Breast epithelium (tissue), 4 donors: ENCODE results near the gene RPS21. TPM values are rescaled to one million over a fixed set of nuclear protein-coding genes. Genes with fewer than 3 reads are reported as not detected.
A peak's percentile ranks its signal among the peaks of the same experiment; 100 is the strongest.

Experiments
- DNase-seq, 2 donors: peaks; one replicate each; pipeline ENCODE4 v3.0.0-alpha.2; 2019; ENCODE audit warnings: low spot score in 2 of 2
- H3K27ac ChIP-seq, 2 donors: fragments of 200-600 bp; sonication (generic) in 1 of 2; one replicate each; pipeline ENCODE4 v1.5.1; 2016 to 2019; ENCODE audit warnings: mild to moderate bottlenecking in 1 of 2
- H3K27me3 ChIP-seq, 2 donors: fragments of 200-600 bp; sonication (generic) in 1 of 2; one replicate each; pipeline versions ENCODE4 v1.5.1 to v1.6.0; 2017 to 2019; ENCODE audit warnings: control low read depth in 1 of 2, mild to moderate bottlenecking in 1 of 2
- H3K36me3 ChIP-seq: fragments of 200-600 bp; one replicate; pipeline ENCODE4 v1.5.1; 2019
- H3K4me1 ChIP-seq, 2 donors: fragments of 200-600 bp; sonication (generic); one replicate each; pipeline ENCODE4 v1.5.1; 2016 to 2019; ENCODE audit warnings: control low read depth in 1 of 2
- H3K4me3 ChIP-seq, 3 donors: fragments of 200-600 bp; sonication (generic); 1 replicate in 2 of 3; 2 replicates in 1 of 3; pipeline ENCODE4 v1.5.1; 2016 to 2019; ENCODE audit warnings: mild to moderate bottlenecking in 3 of 3, moderate library complexity in 2 of 3
- H3K9me3 ChIP-seq, 2 donors: fragments of 200-600 bp; sonication (generic) in 1 of 2; one replicate each; pipeline ENCODE4 v1.5.1; 2016 to 2019; ENCODE audit warnings: control low read depth in 1 of 2
- CTCF ChIP-seq, 3 donors: fragments of 450-650 bp; IDR thresholded peaks; one replicate each; pipeline ENCODE4 v1.5.1; 2016 to 2017; ENCODE audit warnings: antibody characterized with exemption in 3 of 3, mild to moderate bottlenecking in 3 of 3, moderate library complexity in 3 of 3
- POLR2A ChIP-seq: fragments of 450-650 bp; IDR thresholded peaks from one replicate; pipeline ENCODE4 v1.6.1; 2016; ENCODE audit warnings: antibody characterized with exemption, mild to moderate bottlenecking, moderate library complexity
- POLR2AphosphoS5 ChIP-seq, 3 donors: sonication (generic); formaldehyde crosslinking; IDR thresholded peaks; one replicate each; pipeline ENCODE4 v1.6.1; 2017; ENCODE audit warnings: antibody characterized with exemption in 3 of 3
- intact Hi-C: fragments of 100-400 bp; cut with DNase I; formaldehyde crosslinking; loops from one replicate; pipeline ENCODE4 v1.15.1; 2023; ENCODE audit warnings: low total_unique reads
- total RNA-seq, 3 donors: library from RNA; depleted of rRNA; stranded (reverse); fragments of >200 nt; gene quantifications; one replicate each; pipeline ENCODE4 v1.1.0, GENCODE V29; 2016

The RPS21 gene
- total RNA-seq, 3 donors from 2014 or later: 1,723 to 3,116 (median 2,974) TPM

GRCh38 chr20:62409086-62409853 is 22.4 kb downstream of the RPS21 start:
- TF ChIP-seq POLR2A: no peak
- TF ChIP-seq CTCF (IDR thresholded peaks at IDR 0.05): no peak
- no peak for TF ChIP-seq POLR2AphosphoS5 (IDR thresholded peaks at IDR 0.05)
- intact Hi-C loops: no loop called here

GRCh38 chr20:62409931-62410745 is 23.2 kb downstream of the RPS21 start:
- intact Hi-C loops: no loop called here
- H3K27me3 ChIP-seq: no peaks in the 10 kb centered on the region
- peak; percentile 61 to 80 for DNase-seq
- H3K36me3 ChIP-seq: no peaks in the 10 kb centered on the region
- no peaks in the 10 kb centered on the region for H3K9me3 ChIP-seq
- peaks cover 11 to 32% of the 10 kb centered on the region in 2 donors for H3K4me1 ChIP-seq
- H3K27ac ChIP-seq: peak overlapping the region; percentile 2 to 42
- TF ChIP-seq POLR2A (no peak), CTCF (IDR thresholded peaks at IDR 0.05) (peak; percentile 12 to 38 (median 23))
- H3K4me3 ChIP-seq: no peak overlapping the region

More at GRCh38 chr20:62409086-62409853, 22.4 kb downstream of the RPS21 start:
- Histone ChIP-seq H3K4me1 (peaks cover 11 to 32% of the 10 kb centered on the region in 2 donors), H3K27ac (peak overlapping the region in 1 of 2 donors; percentile 42), H3K27me3 (no peaks in the 10 kb centered on the region), H3K36me3 (no peaks in the 10 kb centered on the region), H3K9me3 (no peaks in the 10 kb centered on the region), H3K4me3 (no peak overlapping the region)
- DNase-seq: no peak

- DNase-seq: no peak
- Histone ChIP-seq H3K9me3 (no peaks in the 10 kb centered on the region), H3K4me3 (no peak overlapping the region), H3K27ac (peak overlapping the region in 1 of 2 donors; percentile 2), H3K36me3 (no peaks in the 10 kb centered on the region), H3K4me1 (peaks cover 5 to 26% of the 10 kb centered on the region in 2 donors), H3K27me3 (peaks cover 0 to 4% of the 10 kb centered on the region in 2 donors)
- intact Hi-C loops: no loop called here
- TF ChIP-seq CTCF (IDR thresholded peaks at IDR 0.05): no peak
- no peak for TF ChIP-seq POLR2A
- no peak for TF ChIP-seq POLR2AphosphoS5 (IDR thresholded peaks at IDR 0.05)
Observed at GRCh38 chr20:62410746-62411478, 24.0 kb downstream of the RPS21 start.

- DNase-seq: no peak
- intact Hi-C loops: no loop called here
- no peak for TF ChIP-seq POLR2A
- TF ChIP-seq CTCF (IDR thresholded peaks at IDR 0.05): no peak
- no peak for TF ChIP-seq POLR2AphosphoS5 (IDR thresholded peaks at IDR 0.05)
- no peak overlapping the region for H3K27ac ChIP-seq
- peaks cover 5 to 20% of the 10 kb centered on the region in 2 donors for H3K4me1 ChIP-seq
- H3K36me3 ChIP-seq: no peaks in the 10 kb centered on the region
- no peaks in the 10 kb centered on the region for H3K9me3 ChIP-seq
- peaks cover 0 to 4% of the 10 kb centered on the region in 2 donors for H3K27me3 ChIP-seq
- H3K4me3 ChIP-seq: no peak overlapping the region
Observed at GRCh38 chr20:62411479-62412193, 24.7 kb downstream of the RPS21 start.
